HEK293T (cell line): Measurements from ENCODE around the gene CDKN2AIP.
"Not testable (repeated sequence)": the region's sequence is repeated elsewhere in the genome, so short reads cannot be mapped to it uniquely, and the experiment has no call there.

Experiments
- CTCF ChIA-PET: fragments of 350-600 bp; formaldehyde crosslinking; extraction: SDS; loops from one replicate; lab custom pipeline; 2021; ENCODE audit warnings: antibody characterized with exemption, inconsistent platforms; lab: Yijun Ruan, JAX
- POLR2A ChIA-PET: fragments of 350-600 bp; formaldehyde crosslinking; extraction: SDS; loops from one replicate; lab custom pipeline; 2020; ENCODE audit warnings: antibody characterized with exemption, inconsistent platforms; lab: Yijun Ruan, JAX
- DNase-seq: peaks from one replicate; pipeline ENCODE4 v3.0.0; 2012; ENCODE audit warnings: mixed read lengths; ENCODE audit errors: extremely low spot score
- ARNT ChIP-seq: fragments of 450-650 bp; IDR thresholded peaks from 2 replicates; pipeline ENCODE4 v1.6.1; 2017; ENCODE audit warnings: mild to moderate bottlenecking
- BHLHE40 ChIP-seq: fragments of 450-650 bp; IDR thresholded peaks from 2 replicates; pipeline ENCODE4 v1.6.1; 2016; ENCODE audit warnings: mild to moderate bottlenecking, moderate library complexity, borderline replicate concordance
- CTBP1 ChIP-seq: fragments of 450-650 bp; IDR thresholded peaks from 2 replicates; pipeline ENCODE4 v1.6.1; 2016; ENCODE audit warnings: borderline replicate concordance
- ELF4 ChIP-seq: fragments of 450-650 bp; IDR thresholded peaks from 2 replicates; pipeline ENCODE4 v1.6.1; 2017; ENCODE audit warnings: antibody characterized with exemption
- FOXA1 ChIP-seq: fragments of 450-650 bp; IDR thresholded peaks from 2 replicates; pipeline ENCODE4 v1.6.1; 2016; ENCODE audit warnings: mild to moderate bottlenecking
- FOXK2 ChIP-seq: fragments of 450-650 bp; IDR thresholded peaks from 2 replicates; pipeline ENCODE4 v1.6.1; 2016; ENCODE audit warnings: mild to moderate bottlenecking
- FOXM1 ChIP-seq: fragments of 450-650 bp; IDR thresholded peaks from 2 replicates; pipeline ENCODE4 v1.6.1; 2017; ENCODE audit warnings: mild to moderate bottlenecking, borderline replicate concordance
- HDGF ChIP-seq: fragments of 450-650 bp; IDR thresholded peaks from 2 replicates; pipeline ENCODE4 v1.6.1; 2017; ENCODE audit warnings: antibody characterized with exemption, borderline replicate concordance
- L3MBTL2 ChIP-seq: fragments of 450-650 bp; conservative IDR thresholded peaks from 2 replicates; pipeline ENCODE4 v1.6.1; 2016; ENCODE audit warnings: mild to moderate bottlenecking
- LEF1 ChIP-seq: fragments of 450-650 bp; IDR thresholded peaks from 2 replicates; pipeline ENCODE4 v1.6.1; 2017; ENCODE audit warnings: mild to moderate bottlenecking, borderline replicate concordance
- NFRKB ChIP-seq: fragments of 450-650 bp; IDR thresholded peaks from 2 replicates; pipeline ENCODE4 v1.6.1; 2016; ENCODE audit warnings: mild to moderate bottlenecking, moderate library complexity
- PKNOX1 ChIP-seq: fragments of 450-650 bp; IDR thresholded peaks from 2 replicates; pipeline ENCODE4 v1.6.1; 2016
- SP1 ChIP-seq: fragments of 450-650 bp; IDR thresholded peaks from 2 replicates; pipeline ENCODE4 v1.6.1; 2017
- SUZ12 ChIP-seq: fragments of 450-650 bp; IDR thresholded peaks from 2 replicates; pipeline ENCODE4 v1.6.1; 2016; ENCODE audit warnings: mild to moderate bottlenecking
- TARDBP ChIP-seq: fragments of 450-650 bp; IDR thresholded peaks from 2 replicates; pipeline ENCODE4 v1.6.1; 2016
- ZNF384 ChIP-seq: fragments of 450-650 bp; IDR thresholded peaks from 2 replicates; pipeline ENCODE4 v1.6.1; 2016

Gene CDKN2AIP

GRCh38 chr4:183458005-183458404 lies 13.6 kb downstream of the CDKN2AIP start:
- CTCF ChIA-PET: no interaction called here
- TF ChIP-seq SUZ12 (no peak), BHLHE40 (no peak)
- POLR2A ChIA-PET: no interaction called here
- no peak for DNase-seq

GRCh38 chr4:183463903-183464619 lies 19.6 kb downstream of the CDKN2AIP start:
- DNase-seq, POLR2A ChIA-PET, CTCF ChIA-PET: not testable (repeated sequence)

DNA sequence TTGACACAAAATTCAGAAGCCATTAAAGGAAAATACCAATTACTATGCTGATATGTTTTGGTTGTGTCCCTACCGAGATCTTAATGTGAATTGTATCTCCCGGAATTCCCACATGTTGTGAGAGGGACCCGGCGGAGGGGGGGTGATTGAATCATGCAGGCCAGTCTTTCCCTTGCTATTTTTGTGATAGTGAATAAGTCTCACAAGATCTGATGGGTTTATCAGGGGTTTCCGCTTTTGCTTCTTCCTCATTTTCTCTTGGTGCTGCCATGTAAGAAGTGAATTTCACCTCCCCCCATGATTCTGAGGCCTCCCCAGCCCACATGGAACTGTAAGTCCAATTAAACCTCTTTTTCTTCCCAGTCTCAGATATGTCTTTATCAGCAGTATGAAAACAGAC lies 21.4 kb downstream of the CDKN2AIP start:
- DNase-seq, CTCF ChIA-PET, POLR2A ChIA-PET: not testable (repeated sequence)

- CTCF ChIA-PET: no interaction called here
- no peak for TF ChIP-seq SP1
- no peak for TF ChIP-seq CTBP1
- no peak for TF ChIP-seq ELF4
- TF ChIP-seq HDGF: no peak
- DNase-seq: no peak
- POLR2A ChIA-PET: no interaction called here
Observed at GRCh38 chr4:183467246-183467645, 22.8 kb downstream of the CDKN2AIP start.

- TF ChIP-seq FOXK2 (no peak), PKNOX1 (no peak), FOXM1 (no peak), SP1 (no peak), NFRKB (no peak), FOXA1 (no peak), TARDBP (no peak), ARNT (no peak), SUZ12 (no peak)
- POLR2A ChIA-PET: no interaction called here
- DNase-seq: no peak
- CTCF ChIA-PET: interaction anchor here (0.6 to 1.7 kb wide), 2 partner anchors 134 to 212 kb away, joined by 3 to 8 read pairs; no protein-coding TSS in a partner anchor
Observed at GRCh38 chr4:183468210-183469095, 24.0 kb downstream of the CDKN2AIP start.

- ChIA-PET POLR2A (no interaction called here), CTCF (interaction anchor here (0.5 to 1.7 kb wide), 3 partner anchors 71 to 213 kb away, joined by 3 to 8 read pairs (median 3); no protein-coding TSS in a partner anchor)
- no peak for DNase-seq
Observed at GRCh38 chr4:183469285-183469684, 24.8 kb downstream of the CDKN2AIP start.

DNA sequence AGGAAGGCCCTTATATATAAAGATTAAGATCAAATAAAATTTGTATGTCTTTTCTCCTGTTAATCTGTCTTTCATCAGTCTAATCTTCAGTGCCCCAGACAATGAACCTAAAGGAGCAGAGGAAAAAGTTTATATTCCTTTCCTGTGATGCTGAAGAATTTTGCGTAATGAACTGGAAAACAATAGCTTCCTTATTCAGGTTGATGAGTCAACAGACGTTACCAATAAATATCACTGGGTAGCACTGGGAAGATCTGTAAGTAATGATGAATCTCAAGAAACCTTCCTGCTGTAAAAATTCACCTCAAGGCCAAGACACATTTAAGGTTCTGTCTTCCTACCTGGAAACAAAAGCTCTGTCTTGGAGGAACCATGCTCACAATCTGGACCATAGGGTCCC lies 25.5 kb downstream of the CDKN2AIP start:
- TF ChIP-seq NFRKB: no peak
- TF ChIP-seq PKNOX1: no peak
- no peak for TF ChIP-seq TARDBP
- TF ChIP-seq HDGF: no peak
- TF ChIP-seq FOXA1: no peak
- TF ChIP-seq SUZ12: no peak
- TF ChIP-seq BHLHE40: no peak
- CTCF ChIA-PET: interaction anchor here (0.6 to 1.7 kb wide), 2 partner anchors 133 to 214 kb away, joined by 5 to 8 read pairs; no protein-coding TSS in a partner anchor
- DNase-seq: no peak
- POLR2A ChIA-PET: no interaction called here

More at GRCh38 chr4:183469285-183469684, 24.8 kb downstream of the CDKN2AIP start:
- TF ChIP-seq ARNT: no peak
- no peak for TF ChIP-seq TARDBP
- TF ChIP-seq ELF4: no peak
- no peak for TF ChIP-seq BHLHE40
- no peak for TF ChIP-seq PKNOX1
- no peak for TF ChIP-seq L3MBTL2
- TF ChIP-seq SP1: no peak
- TF ChIP-seq FOXK2: no peak
- no peak for TF ChIP-seq CTBP1
- no peak for TF ChIP-seq FOXA1
- no peak for TF ChIP-seq LEF1
- TF ChIP-seq NFRKB: no peak
- no peak for TF ChIP-seq ZNF384
- no peak for TF ChIP-seq HDGF
- TF ChIP-seq FOXM1: no peak
- no peak for TF ChIP-seq SUZ12
